ENCODE results near the gene FBXL13.
"Not testable (repeated sequence)": the region's sequence is repeated elsewhere in the genome, so short reads cannot be mapped to it uniquely, and the experiment has no call there.

Gene FBXL13

DNA sequence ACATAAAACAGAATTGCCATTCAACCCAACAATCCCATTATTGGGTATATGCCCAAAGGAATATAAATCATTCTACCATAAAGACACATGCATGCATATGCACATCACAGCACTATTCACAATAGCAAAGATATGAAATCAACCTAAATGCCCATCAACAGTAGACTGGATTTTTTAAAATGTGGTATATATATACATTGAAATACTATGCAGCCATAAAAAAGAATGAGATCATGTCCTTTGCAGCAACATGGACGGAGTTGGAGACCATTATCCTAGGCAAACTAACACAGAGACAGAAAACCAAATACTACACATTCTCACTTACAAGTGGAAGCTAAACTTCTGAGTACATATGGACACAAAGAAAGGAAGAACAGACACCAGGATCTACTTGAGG, 51.0 kb downstream of the FBXL13 start:
- DNase-seq (ENCODE audit: low read depth in 2 of 2): not testable (repeated sequence)

DNA sequence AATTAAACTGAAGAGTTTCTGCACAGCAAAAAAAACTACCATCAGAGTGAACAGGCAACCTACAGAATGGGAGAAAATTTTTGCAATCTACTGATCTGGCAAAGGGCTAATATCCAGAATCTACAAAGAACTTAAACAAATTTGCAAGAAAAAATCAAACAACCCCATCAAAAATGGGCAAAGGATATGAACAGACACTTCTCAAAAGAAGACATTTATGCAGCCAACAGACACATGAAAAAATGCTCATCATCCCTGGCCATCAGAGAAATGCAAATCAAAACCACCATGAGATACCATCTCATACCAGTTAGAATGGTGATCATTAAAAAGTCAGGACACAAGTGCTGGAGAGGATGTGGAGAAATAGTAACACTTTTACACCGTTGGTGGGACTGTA, 53.1 kb downstream of the FBXL13 start:
- DNase-seq (ENCODE audit: low read depth in 2 of 2): not testable (repeated sequence)

DNA sequence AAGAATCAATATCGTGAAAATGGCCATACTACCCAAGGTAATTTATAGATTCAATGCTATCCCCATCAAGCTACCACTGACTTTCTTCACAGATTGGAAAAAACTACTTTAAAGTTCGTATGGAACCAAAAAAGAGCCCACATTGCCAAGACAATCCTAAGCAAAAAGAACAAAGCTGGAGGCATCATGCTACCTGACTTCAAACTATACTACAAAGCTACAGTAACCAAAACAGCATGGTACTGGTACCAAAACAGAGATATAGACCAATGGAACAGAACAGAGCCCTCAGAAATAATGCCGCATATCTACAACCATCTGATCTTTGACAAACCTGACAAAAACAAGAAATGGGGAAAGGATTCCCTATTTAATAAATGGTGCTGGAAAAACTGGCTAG, 53.7 kb downstream of the FBXL13 start:
- DNase-seq (ENCODE audit: low read depth in 2 of 2): not testable (repeated sequence)

DNA sequence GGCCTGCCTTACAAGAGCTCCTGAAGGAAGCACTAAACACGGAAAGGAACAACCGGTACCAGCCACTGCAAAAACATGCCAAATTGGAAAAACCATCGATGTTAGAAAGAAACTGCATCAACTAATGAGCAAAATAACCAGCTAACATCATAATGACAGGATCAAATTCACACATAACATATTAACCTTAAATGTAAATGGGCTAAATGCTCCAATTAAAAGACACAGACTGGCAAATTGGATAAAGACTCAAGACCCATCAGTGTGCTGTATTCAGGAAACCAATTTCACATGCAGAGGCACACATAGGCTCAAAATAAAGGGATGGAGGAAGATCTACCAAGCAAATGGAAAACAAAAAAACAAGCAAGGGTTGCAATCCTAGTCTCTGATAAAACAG, 56.3 kb downstream of the FBXL13 start:
- DNase-seq (ENCODE audit: low read depth in 2 of 2): not testable (repeated sequence)

DNA sequence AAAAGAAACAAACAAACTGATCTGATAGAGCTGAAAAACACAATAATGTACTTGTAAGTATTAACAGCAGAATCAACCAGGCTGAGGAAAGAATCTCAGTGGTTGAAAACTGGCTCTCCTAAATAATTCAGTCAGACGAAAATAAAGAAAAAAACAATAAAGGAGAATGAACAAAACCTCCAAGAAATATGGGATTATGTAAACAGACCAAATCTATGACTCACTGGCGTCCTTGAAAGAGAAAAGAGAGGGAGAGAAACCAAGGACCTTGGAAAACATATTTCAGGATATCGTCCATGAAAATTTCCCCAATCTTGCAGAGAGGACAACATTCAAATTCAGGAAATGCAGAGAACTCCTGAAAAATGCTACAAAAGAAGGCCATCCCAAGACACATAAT, 62.9 kb downstream of the FBXL13 start:
- DNase-seq (ENCODE audit: low read depth in 2 of 2): no peak

DNA sequence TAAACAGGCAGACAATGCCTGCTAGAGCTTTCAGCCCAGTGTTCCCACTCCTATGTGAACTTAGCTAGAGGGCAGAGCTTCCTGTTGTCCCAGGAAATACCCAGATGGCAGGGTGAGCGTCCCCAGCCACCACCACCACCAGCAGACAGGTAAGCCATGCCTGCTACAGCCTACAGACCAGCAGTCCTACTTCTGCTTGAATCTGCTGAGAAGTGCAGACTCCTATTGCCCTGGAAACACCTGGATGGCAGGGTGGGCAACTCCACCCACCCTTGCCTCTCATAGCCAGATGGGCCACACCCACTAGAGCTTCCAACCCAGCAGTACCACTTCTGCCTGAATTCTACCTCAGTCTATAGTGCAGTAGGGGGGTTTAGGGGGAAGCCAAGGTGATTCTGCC, 64.4 kb downstream of the FBXL13 start:
- no peak for DNase-seq (ENCODE audit: low read depth in 2 of 2)

DNA sequence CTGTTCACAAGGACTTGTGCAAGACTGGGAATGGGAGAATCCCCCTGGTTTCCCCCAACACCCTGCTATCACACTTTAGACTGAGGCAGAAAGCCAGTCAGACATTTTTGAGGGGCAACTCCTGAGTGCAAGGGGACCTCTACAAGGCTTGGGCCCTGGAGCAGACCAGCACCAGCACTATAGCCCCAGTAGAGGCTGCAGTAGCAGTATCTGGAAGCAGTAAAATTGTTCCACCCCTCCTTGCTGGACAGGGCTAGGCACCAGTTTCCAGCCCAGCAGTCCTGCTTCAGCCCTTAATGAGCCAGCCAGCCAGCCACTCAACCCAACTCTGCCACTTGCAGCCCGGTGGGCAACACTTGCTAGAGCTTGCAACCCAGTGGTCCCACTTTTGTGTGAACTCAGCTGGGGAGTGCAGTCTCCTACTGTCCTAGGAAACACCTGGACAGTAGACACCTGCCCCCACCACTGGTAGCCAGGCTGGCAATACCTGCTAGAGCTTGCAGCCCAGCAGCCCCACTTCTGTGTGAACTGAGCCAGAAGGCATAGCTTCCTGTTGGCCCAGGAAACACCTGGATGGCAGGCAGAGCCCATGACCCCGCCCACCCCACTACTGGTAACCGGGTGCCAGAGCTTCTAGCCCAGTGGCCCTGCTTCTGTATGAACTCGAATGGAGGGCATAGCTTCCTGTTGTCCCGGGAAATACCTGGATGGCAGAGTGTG, 65.0 kb downstream of the FBXL13 start:
- DNase-seq (ENCODE audit: low read depth in 2 of 2): no peak

DNA sequence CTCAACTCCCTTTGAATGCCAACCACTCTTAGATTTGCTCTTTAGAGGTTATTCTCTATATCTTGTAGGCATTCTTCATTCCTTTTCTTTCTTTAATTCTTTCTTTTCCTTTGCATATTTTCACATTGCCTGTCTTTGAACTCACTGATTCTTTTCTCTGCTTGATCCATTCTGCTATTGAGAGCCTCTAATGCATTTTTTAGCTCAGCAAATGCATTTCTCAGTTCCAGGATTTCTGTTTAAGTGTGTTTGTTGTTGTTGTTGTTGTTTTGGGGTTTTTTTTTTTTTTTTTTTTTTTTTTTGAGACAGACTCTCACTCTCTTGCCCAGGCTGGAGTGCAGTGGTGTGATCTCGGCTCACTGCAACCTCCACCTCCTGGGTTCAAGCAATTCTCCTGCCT, 71.6 kb downstream of the FBXL13 start:
- DNase-seq (ENCODE audit: low read depth in 2 of 2): no peak

DNA sequence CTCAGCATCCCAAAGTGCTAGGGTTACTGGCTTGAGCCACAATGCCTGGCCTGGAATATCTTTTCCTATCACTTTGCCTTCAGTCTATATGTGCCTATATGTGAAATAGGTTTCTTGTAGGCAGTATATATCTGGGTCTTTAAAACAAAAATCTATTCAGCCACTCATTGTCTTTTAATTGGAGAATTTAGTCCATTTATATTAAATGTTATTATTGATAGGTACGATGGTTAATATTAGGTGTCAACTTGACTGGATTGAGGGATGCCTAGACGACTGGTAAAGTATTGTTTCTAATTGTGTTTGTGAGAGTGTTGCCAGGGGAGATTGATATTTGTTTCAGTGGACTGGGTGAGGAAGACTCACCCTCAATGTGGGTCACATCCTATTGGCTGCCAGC, 73.4 kb downstream of the FBXL13 start:
- no peak for DNase-seq (ENCODE audit: low read depth in 2 of 2)

DNA sequence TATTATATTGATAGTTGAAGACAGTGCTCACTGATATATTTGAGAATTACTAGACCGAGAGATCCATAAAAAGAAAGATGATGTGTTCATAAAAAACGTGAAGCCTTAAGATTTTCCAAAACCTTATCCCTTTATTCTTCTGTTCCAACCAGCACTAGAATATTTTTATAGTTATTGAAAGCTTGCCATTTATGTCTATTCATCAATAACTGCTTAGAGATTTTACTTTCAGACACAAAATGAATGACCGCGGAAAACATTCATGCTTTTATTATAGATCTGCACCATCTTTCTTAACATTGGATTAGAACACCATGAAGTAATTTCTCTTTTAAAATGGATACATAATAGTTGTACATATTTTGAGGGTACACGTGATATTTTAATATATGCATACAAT, 77.6 kb downstream of the FBXL13 start:
- no peak for DNase-seq (ENCODE audit: low read depth in 2 of 2)

DNA sequence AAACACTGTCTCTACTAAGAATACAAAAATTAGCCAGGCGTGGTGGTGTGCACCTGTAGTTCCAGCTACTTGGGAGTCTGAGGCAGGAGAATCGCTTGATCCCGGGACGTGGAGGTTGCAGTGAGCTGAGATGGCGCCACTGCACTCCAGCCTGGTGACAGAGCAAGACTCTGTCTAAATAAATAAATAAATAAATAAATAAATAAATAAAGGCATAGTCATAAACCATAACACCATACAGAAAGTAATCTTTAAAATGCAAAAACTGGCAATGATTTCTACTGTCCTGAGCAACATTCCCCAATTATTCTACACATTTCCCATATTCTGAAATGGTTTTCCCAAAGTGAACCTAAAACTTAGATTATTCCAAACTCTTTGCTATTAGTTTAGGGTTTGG, 79.0 kb downstream of the FBXL13 start:
- not testable (repeated sequence) for DNase-seq (ENCODE audit: low read depth in 2 of 2)

DNA sequence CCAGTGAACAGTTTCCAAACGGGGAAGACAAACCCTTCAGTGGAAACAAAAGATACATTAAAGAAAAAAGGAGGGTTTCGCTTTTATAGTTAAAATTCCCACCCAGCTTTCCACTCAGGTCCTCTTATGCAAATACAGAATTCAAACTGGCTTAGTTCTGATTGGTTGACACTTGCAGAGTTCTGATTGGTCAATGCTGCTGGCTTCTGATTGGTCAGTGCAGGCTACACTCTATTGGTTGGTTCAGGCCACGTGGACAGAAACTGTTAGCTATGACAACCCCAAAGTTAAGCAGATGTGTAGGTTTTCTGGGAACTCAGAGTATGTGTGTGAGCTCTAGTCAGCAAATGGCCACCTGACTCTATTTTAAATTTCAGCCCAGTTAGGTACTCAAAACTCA, 80.0 kb downstream of the FBXL13 start:
- DNase-seq (ENCODE audit: low read depth in 2 of 2): no peak

DNA sequence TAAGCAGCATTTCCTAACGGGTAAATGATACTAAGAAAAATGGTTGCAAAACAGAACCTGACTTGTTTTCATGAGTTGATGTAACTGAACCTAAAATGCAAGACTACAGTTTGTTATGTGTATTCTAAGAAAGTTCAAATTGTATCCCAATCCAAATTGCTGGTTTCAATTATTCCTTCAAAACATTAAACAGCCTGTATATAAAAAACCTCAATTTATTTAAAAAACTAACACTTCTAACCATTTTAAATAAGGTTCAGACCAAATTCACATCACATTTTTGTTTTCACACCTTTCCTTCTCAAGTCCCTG, 80.9 kb downstream of the FBXL13 start:
- no peak for DNase-seq (ENCODE audit: low read depth in 2 of 2)

DNA sequence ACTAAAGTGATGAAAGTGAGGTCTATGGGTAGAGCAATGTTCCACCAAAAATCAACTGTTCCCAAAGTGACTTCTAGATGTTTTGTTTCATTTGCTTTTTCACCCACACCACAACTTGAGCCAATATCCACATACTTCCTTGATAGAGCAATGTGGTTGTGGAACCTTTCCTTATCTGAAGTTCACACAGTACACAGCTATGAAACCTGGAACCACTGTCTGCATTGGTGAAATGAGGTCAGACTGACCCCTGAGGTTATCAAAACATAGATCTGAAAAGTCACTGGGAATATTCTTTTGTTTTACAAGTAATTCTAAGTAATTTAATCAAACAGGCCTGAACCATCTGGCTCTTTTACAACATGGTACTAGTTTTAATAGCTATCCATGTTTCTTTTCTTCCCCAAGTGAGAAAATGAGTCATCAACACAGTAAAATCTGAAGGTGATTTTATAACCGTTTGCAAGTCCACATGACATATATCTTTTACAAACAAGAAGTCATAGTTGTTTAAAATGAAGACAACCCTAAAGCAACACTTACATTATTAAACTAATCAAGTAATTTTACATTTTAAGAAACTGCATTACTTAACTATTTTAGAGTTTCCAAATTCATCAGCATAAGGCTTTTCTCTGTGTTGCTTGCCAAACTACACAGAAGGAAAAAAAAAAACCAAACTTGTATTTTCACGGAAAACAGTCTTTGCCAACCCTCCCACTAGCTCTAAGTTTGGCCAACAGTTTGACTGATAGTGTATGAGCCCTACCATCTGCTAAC, 81.5 kb downstream of the FBXL13 start:
- no peak for DNase-seq (ENCODE audit: low read depth in 2 of 2)

DNA sequence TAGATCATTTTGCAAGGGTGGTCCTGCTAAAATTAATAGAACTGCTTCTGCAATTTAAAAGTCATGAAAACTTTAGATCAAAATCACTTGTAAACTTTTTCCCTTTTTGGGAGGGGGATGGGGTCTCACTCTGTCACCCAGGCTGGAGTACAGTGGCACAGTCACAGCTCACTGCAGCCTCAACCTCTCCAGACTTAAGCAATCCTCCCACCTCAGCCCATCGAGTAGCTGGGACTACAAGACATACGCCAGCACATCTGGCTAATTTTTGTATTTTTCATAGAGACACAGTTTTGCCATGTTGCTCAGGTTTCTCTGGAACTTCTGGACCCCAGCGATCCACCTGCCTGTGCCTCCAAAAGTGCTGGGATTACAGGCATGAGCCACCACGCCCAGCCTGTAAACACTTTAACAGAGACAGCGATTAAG, 82.1 kb downstream of the FBXL13 start:
- no peak for DNase-seq (ENCODE audit: low read depth in 2 of 2)

DNA sequence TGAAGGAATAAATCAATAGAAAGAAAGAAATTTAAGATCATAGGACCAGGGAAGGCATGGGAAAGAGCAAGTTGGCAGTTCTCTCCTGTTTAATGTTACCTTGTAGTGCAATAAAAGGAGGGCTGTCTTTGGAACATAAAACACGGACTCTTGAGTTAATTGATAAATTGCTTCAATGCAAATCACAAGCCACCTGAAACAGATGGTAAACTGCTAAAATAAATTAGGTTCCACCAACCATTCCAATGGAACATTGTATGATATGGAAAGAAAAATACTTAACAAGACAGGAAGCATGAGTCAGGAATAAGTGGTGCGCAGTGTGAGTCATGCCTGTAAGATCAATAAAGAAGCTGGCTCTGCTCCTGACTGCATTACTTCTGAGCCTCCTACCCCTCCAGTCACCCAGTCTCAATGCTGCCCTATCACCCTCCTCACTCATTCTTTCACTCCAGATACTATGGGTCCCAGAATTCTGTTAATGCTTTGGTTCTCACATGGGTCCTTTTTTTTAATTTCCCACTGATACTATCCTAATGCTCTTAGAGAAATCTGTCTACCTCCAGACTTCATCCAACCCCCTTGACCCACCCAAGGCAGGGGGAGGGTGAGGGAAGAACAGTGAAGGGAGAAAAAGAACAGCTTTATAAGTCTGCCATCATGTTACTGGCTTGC, 82.9 kb downstream of the FBXL13 start:
- no peak for DNase-seq (ENCODE audit: low read depth in 2 of 2)

DNA sequence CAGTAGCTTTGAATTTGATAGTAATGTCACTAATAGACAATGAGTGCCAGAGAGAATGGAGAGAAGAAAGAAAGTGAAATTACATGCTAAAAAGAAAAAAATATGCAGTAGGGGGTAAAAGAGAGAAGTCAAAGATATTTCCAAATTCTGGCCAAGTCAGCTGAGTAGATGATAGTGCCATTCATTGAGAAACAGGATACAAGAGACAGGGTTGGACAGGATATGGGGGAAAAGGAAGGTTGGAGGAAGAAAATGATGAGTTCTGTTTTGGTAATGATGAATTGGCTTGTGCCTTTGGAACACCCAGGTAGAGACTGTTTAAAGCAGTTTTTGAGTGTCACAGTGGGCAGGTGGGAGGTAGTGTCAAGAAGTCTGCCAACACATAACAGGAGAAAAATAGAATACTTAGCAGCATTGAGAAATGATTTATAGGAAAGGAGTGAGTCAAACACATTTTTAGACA, 83.5 kb downstream of the FBXL13 start:
- no peak for DNase-seq (ENCODE audit: low read depth in 2 of 2)

DNA sequence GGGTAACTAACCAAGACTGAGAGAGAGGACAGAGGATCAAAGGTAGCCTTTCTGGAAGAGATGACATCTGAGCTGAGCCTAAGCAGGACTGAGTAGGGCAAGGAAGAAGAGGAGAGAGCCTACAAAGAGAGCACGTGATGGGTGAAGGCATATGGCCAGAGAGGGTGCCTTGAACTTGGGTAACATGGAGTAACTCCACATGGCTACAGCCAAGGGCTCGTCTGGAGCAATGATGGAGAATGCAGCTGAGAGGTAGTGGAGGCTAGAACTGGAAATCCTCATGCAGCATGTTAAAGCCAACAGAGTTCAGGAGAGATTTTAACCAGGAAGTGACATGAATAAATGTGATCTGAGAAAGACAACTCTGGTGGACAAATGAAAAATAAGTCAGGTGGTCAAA, 84.0 kb downstream of the FBXL13 start:
- DNase-seq (ENCODE audit: low read depth in 2 of 2): no peak

DNA sequence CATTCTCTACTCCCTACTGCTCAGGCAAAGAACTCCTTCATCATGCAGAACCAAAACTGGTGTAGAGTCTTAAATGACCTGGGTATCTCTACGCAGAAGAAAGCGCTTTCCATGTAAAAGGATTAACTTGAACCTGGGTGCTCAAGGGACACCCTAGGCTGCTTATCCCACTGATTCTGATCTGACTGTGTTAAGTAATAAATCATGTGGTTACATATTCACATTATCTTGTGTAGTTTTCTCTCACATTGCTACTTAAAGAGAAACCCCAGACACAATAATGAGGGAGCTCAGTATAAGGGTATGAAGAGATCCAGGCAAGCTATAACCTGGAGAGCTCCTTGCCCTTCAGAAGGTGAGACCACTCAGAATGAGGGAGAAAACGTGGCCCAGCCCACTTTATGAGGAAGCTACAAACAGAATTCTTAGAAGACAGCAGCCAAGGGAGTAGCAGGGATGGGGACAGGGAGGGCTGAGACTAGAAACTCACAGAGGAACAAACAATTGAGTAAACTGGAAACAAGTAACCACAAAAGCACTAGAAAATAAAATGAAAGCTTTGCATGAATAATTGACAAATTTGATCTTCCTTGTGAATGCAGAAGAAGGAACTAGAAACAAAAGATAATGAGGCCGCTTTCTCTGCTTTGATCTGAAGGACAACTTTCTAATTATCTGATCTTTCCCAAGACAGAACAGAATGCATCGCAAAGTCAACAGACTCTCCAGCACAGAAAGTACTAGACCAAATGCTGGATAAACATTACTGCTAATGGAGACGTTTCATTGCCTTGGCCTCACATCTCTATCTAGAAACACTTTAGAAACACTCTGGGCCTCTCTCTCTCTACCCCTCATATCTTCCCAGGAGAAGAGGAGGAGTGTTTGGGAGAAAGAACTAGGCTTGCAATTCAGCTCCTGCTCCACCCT, 85.7 kb downstream of the FBXL13 start:
- no peak for DNase-seq (ENCODE audit: low read depth in 2 of 2)

DNA sequence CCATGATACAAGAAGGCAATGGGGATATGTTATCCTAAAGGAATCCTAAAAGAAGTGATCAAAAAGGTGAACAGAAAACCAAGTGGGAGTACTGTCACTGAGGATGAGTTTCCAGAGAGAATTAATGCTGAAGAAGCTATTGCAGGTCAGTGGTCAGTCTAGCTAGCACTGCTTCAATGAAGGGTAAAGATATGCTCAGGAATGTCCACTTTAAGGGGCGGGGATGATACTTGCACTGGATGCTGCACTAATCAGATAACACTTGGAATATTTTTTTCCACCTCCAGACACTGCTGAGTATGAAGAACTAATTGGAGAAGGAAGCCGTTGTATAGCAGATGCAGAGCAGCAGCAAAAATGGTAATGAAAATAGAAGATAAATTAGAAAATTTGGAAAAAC, 86.5 kb downstream of the FBXL13 start:
- no peak for DNase-seq (ENCODE audit: low read depth in 2 of 2)

DNA sequence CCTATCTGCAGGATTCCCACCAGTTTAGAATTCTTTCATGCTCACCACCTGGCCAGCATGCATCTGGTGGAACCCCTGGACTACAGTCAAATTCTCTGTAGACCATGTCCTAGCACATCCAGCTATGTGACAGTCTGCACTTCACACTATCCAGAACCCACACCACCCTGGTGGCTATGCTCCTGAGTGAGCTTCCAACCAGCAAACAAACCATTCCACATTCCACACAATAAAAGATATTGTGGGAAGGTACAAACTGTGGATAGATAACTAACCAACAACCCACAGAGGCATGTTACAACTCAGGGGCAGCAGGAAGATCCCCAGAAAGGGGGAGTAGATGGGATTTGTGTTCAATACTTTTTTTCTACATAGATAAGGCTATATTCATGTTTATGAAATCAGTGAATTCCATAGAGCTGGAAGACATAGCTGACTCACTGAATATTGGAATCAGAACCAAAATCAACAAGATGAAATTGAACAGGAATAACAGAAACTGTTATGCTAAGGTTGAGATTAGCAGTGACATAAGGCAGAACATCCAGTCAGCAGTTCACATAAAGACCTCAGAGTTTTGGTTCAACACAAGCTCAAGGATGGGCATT, 89.3 kb downstream of the FBXL13 start:
- DNase-seq (ENCODE audit: low read depth in 2 of 2): no peak
